ENCODE results near the gene DEFB131B.
"Not testable (repeated sequence)": the region's sequence is repeated elsewhere in the genome, so short reads cannot be mapped to it uniquely, and the experiment has no call there.

Gene DEFB131B

GRCh38 chr11:71911321-71911985 is 33.2 kb downstream of the DEFB131B start:
- peak; percentile 27 for DNase-seq (ENCODE audit: low read depth)

GRCh38 chr11:71911986-71912340 is 33.7 kb downstream of the DEFB131B start:
- not testable (repeated sequence) for DNase-seq (ENCODE audit: low read depth)

DNA sequence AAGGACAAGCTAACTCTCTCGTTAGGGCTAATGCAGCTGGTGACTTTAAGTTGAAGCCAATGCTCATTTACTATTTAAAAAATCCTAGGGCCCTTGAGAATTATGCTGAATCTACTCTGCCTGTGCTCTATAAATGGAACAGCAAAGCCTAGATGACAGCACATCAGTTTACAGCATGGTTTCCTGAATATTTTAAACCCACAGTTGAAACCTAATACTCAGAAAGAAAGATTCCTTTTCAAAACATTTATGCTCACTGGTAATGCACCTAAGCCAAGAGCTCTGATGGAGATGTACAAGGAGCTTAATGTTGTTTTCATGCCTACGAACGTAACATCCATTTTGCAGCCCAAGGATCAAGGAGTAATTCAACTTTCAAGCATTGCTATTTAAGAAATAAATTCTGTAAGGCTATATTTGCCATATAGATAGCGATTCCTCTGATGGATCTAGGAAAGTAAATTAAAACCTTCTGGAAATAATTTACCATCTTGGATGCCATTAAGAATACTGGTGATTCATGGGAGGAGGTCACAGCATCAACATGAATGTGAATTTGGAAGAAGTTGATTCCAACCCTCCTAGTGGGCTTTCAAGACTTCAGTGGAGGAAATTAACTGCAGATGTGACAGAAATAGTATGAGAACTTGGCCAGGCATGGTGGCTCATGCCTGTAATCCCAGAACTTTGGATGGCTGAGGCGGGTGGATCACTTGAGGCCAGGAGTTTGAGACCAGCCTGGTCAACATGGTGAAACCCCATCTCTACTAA is 35.7 kb downstream of the DEFB131B start:
- no peak for DNase-seq (ENCODE audit: low read depth)

GRCh38 chr11:71914617-71915189 is 36.5 kb downstream of the DEFB131B start:
- DNase-seq (ENCODE audit: low read depth), result no peak

DNA sequence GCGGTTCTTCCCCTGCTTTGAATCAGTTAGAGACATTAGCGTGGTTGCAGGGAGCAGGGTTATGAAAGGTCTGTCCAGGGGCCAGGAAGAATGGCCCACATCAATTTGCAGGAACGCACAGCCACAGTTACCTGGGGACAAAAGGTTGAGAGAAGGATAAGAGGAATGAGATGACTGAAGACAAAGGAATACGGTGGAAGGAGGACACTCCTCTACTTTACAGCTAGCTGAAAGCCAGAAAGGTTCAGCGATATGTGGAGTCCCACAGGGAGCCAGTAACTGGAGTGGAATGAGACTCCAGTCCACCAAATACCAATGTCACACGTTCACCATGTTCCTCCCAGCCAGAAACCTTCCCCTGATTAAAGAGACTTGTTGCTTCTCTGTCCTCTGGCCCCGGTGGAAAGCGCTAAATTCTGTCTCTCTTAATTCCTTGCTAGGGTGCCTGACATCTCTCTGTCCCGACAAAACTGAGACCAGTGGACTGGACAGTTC is 39.4 kb downstream of the DEFB131B start:
- DNase-seq (ENCODE audit: low read depth), result no peak

GRCh38 chr11:71927820-71928736 is 49.8 kb downstream of the DEFB131B start, which contains the start of gene XNDC1N:
Gene XNDC1N, minus strand, starts transcription at chr11:71928594. Its CDS starts 5,241 bp downstream, at chr11:71923353.
- peak; percentile 37 for DNase-seq (ENCODE audit: low read depth)

GRCh38 chr11:71928737-71929443 is 50.6 kb downstream of the DEFB131B start, which contains the start of gene RNF121:
Gene RNF121, plus strand, starts transcription at chr11:71929046. Its CDS starts 16 bp downstream, at chr11:71929062.
- peak; percentile 85 for DNase-seq (ENCODE audit: low read depth)

- DNase-seq (ENCODE audit: low read depth), result no peak
Observed at GRCh38 chr11:71929491-71929890, 51.2 kb downstream of the DEFB131B start.

GRCh38 chr11:71930556-71931244 is 52.4 kb downstream of the DEFB131B start:
- no peak for DNase-seq (ENCODE audit: low read depth)

DNA sequence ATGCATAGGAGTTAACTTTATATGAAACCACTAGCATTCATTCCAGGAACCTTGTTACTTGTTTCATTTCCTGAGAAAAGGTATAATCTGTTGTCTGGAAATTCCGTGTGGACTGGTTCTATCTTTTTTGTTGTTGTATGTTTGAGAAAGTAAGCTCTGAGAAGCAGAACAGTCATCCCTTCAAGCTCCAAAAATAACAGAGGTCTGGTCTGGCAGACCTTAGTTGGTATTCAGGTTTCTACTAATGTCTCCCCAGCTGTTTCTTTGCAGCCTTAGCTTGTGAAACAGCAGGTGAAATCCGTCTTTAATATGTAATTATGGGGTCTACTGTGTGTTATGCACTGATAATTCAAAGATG is 53.0 kb downstream of the DEFB131B start:
- no peak for DNase-seq (ENCODE audit: low read depth)

DNA sequence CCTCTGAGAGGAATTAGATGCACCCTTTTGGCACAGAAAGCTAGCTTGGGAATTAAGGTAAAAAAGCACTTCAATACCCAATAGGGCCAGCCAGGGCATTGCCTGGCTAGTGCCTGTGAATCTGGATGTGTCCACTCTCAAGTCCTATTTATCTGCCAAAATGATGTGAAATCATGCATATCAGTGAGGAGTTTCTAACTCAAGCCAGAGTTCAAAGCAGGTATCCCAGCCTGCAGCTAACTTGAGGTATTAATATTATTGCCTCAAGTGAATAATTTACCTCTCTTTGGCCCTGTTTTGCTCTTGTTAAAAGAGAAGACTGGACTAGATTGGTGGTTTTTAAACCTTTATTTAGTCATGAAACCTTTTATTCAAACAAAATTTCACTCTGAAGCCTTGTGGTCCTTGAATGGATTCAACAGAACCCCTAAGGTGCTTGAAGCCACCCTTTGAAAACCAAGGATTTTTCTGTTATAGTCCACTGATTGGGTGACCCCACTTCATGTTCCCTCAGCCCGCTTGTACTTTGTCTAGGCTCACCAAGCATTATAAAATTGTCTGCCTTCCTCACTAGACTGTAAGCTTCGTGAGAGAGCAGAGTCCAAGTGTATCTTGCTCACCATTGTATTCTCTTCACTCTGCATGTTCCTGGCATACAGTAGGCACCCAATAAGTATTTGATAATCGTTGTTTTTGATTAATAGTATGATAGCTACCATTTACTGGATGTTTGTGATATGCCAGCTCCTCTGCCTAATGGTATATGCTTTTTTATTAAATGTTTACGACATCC is 55.1 kb downstream of the DEFB131B start:
- DNase-seq (ENCODE audit: low read depth), result no peak
